VCaP (cell line): ENCODE measurements around the gene RPL23.

Source experiments
- H3K27ac ChIP-seq: fragments of 450-650 bp; 2 replicates; pipeline ENCODE4 v1.5.1; 2017
- CTCF ChIP-seq: fragments of 450-650 bp; conservative IDR thresholded peaks from 2 replicates; pipeline ENCODE4 v1.5.1; 2017; ENCODE audit warnings: mild to moderate bottlenecking, moderate library complexity

RPL23 gene

GRCh38 chr17:38798614-38799500 lies 54.7 kb downstream of the RPL23 start:
- TF ChIP-seq CTCF, result no peak
- peak overlapping the region; percentile 94 for H3K27ac ChIP-seq
